ENCODE measurements around the gene PHLDB2. TPM values are rescaled to one million over a fixed set of nuclear protein-coding genes. Genes with fewer than 3 reads are reported as not detected.
A peak's percentile ranks its signal among the peaks of the same experiment; 100 is the strongest.

The PHLDB2 gene
- total and polyA plus RNA-seq, 2 of the 4 experiments (the other 2 are of a cell fraction), result 10.6 to 28.7 TPM

DNA sequence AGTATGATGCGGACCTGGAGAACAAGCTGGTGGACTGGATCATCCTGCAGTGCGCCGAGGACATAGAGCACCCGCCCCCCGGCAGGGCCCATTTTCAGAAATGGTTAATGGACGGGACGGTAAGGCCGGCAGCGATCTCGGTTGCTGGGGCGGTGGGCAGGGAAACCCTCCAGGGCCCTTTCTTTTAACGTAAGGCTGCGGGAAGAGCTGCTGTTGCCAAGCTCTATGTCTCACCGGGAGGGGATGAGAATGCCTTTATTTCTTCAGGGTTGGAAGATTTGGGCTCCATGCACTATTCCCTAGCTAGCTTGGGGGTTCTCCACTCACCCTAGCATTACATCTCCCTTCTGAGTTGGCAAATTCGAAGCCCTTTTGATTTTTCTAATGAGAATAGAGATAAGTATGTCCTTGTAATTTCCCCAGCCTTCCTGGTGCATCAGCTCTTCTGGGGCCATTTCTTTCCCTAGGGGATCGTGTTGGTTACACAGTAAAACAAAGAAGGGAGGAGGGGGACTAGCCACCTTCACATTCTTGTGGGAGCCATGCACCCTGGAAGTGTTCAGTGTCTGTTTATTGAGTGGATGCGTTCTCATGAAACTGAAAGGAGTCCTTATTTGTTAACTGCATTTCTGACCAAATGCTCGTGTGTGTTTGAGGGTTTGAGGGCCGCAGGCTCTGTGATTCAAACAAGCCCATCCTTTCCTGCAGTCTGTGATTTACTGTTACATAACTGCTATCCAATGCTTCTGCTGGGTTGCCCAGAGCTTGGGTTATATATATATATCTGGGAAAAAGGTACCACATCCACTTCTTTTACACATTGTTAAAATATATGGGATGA, 140.6 kb downstream of the PHLDB2 start:
- peak overlapping the region; percentile 93 for H2AFZ ChIP-seq (replicated peaks; ENCODE audit: low read length, poor library complexity)
- H2AK5ac ChIP-seq (ENCODE audit: low read depth, low read length), result no peak overlapping the region
- dilution Hi-C loops (cut with HindIII; ENCODE audit: low sequenced_read_pairs, unreplicated experiment), result no loop called here
- H3K23ac ChIP-seq (ENCODE audit: low read depth, low read length), result 0 out of 2 replicates have a peak overlapping the region, but pooled peaks have one; percentile 37
- ATAC-seq (ENCODE audit: low read depth) (no peak), DNase-seq (peak; percentile 19)
- no peak overlapping the region for H3K4me3 ChIP-seq (ENCODE audit: insufficient read depth, low read depth, low read length)
- no peak overlapping the region for H4K91ac ChIP-seq (ENCODE audit: insufficient read depth, low read depth, low read length)
- WGBS, 2 experiments (ENCODE audit: extremely low coverage in 2 of 2, insufficient read length in 1 of 2), result 28% methylated on average over 8 of the region's 19 CpGs; no CpG with 5 or more reads in 1 of the 2 experiments
- H3K9me3 ChIP-seq (ENCODE audit: control insufficient read depth, insufficient read depth, low read length), result no peaks in the 10 kb centered on the region
- H4K8ac ChIP-seq (ENCODE audit: low read depth in 2 of 2, low read length in 2 of 2), result peak overlapping the region in 1 of 2 experiments; percentile 58; a peak in 1 of 4 replicates
- no peak overlapping the region for H4K5ac ChIP-seq (ENCODE audit: low read depth, low read length)
- H3K56ac ChIP-seq (ENCODE audit: extremely low read depth, insufficient read depth, low read length), result no peak overlapping the region
- no peak overlapping the region for H3K18ac ChIP-seq (ENCODE audit: low read depth, low read length)
- H2BK120ac ChIP-seq (ENCODE audit: low read depth, low read length), result no peak overlapping the region
- H3K9ac ChIP-seq (ENCODE audit: low read depth, low read length), result no peak overlapping the region
- POLR2A ChIA-PET (ENCODE audit: unreplicated experiment), result no interaction called here
- H3K36me3 ChIP-seq (ENCODE audit: control insufficient read depth, insufficient read depth, low read length), result no peaks in the 10 kb centered on the region
- no TSS peak for BruUV-seq (replicated peaks)
- H2BK5ac ChIP-seq (ENCODE audit: low read depth, low read length, poor library complexity, severe bottlenecking), result no peak overlapping the region
- H3K79me1 ChIP-seq (ENCODE audit: low read depth in 1 of 2, low read length in 2 of 2), result no peaks in the 10 kb centered on the region
- intact Hi-C loops (cut with micrococcal nuclease), result no loop called here
- peaks cover 6% of the 10 kb centered on the region for H3K9me1 ChIP-seq (ENCODE audit: insufficient read depth, low read length)
- H3K27me3 ChIP-seq (ENCODE audit: control insufficient read depth, insufficient read depth, low read length), result no peaks in the 10 kb centered on the region; the same call in 1 of the 2 replicates
- TF ChIP-seq, protein P1, sequence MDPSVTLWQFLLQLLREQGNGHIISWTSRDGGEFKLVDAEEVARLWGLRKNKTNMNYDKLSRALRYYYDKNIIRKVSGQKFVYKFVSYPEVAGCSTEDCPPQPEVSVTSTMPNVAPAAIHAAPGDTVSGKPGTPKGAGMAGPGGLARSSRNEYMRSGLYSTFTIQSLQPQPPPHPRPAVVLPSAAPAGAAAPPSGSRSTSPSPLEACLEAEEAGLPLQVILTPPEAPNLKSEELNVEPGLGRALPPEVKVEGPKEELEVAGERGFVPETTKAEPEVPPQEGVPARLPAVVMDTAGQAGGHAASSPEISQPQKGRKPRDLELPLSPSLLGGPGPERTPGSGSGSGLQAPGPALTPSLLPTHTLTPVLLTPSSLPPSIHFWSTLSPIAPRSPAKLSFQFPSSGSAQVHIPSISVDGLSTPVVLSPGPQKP (IDR thresholded peaks at IDR 0.05; ENCODE audit: borderline replicate concordance, low read depth, low read length), result no peak
- TF ChIP-seq CHD1 (IDR thresholded peaks at IDR 0.05; ENCODE audit: low read depth, low read length), result no peak
- no peak for TF ChIP-seq BHLHE40 (IDR thresholded peaks at IDR 0.05; ENCODE audit: low read depth, low read length)
- TF ChIP-seq NFE2L2 (IDR thresholded peaks at IDR 0.05; ENCODE audit: low read depth, low read length), result no peak
- TF ChIP-seq, protein P2, sequence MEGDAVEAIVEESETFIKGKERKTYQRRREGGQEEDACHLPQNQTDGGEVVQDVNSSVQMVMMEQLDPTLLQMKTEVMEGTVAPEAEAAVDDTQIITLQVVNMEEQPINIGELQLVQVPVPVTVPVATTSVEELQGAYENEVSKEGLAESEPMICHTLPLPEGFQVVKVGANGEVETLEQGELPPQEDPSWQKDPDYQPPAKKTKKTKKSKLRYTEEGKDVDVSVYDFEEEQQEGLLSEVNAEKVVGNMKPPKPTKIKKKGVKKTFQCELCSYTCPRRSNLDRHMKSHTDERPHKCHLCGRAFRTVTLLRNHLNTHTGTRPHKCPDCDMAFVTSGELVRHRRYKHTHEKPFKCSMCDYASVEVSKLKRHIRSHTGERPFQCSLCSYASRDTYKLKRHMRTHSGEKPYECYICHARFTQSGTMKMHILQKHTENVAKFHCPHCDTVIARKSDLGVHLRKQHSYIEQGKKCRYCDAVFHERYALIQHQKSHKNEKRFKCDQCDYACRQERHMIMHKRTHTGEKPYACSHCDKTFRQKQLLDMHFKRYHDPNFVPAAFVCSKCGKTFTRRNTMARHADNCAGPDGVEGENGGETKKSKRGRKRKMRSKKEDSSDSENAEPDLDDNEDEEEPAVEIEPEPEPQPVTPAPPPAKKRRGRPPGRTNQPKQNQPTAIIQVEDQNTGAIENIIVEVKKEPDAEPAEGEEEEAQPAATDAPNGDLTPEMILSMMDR (conservative IDR thresholded peaks at IDR 0.05; ENCODE audit: low read depth, low read length), result no peak
- no peak for TF ChIP-seq RCOR1 (IDR thresholded peaks at IDR 0.05; ENCODE audit: insufficient replicate concordance, low read length)
- TF ChIP-seq MAZ (IDR thresholded peaks at IDR 0.05; ENCODE audit: borderline replicate concordance, low read depth, low read length), result no peak
- TF ChIP-seq MXI1 (IDR thresholded peaks at IDR 0.05; ENCODE audit: borderline replicate concordance, low read depth, low read length), result no peak
- no peak for TF ChIP-seq SMC3 (IDR thresholded peaks at IDR 0.05; ENCODE audit: low read depth, low read length)
- H3K4me2 ChIP-seq (ENCODE audit: low read depth, low read length), result peak overlapping the region; percentile 92
- H4K20me1 ChIP-seq (ENCODE audit: insufficient read depth, low read length), result no peaks in the 10 kb centered on the region
- H3K27ac ChIP-seq (ENCODE audit: insufficient read depth, low read length), result no peak overlapping the region
- CTCF ChIA-PET, result interaction anchor here (1.1 to 1.2 kb wide), 3 partner anchors 10 to 14 kb away, joined by 3 to 6 read pairs (median 4); no protein-coding TSS in a partner anchor
- no peak overlapping the region for H3K4ac ChIP-seq (ENCODE audit: low read depth, low read length)
- in situ Hi-C loops (cut with MboI; ENCODE audit: low sequenced_read_pairs), result no loop called here
- peaks cover 6% of the 10 kb centered on the region for H3K4me1 ChIP-seq (ENCODE audit: control insufficient read depth, insufficient read depth, low read length)
- peak overlapping the region; percentile 17 for H2AK9ac ChIP-seq (replicated peaks; ENCODE audit: low read depth, low read length, poor library complexity)
- no peak overlapping the region for H2BK20ac ChIP-seq (ENCODE audit: low read depth, low read length)
- H3K14ac ChIP-seq (replicated peaks; ENCODE audit: low read depth, low read length), result 0 out of 2 replicates have a peak overlapping the region, but pooled peaks have one; percentile 4
- no peak overlapping the region for H2BK15ac ChIP-seq (ENCODE audit: low read depth, low read length)

All from IMR-90 (cell line).